ENCODE measurements around the gene LMOD2. TPM values are rescaled to one million over a fixed set of nuclear protein-coding genes. Genes with fewer than 3 reads are reported as not detected.
A peak's percentile ranks its signal among the peaks of the same experiment; 100 is the strongest.

Gene LMOD2
- total and polyA plus RNA-seq, 5 donors: 258 to 849 (median 386) TPM

DNA sequence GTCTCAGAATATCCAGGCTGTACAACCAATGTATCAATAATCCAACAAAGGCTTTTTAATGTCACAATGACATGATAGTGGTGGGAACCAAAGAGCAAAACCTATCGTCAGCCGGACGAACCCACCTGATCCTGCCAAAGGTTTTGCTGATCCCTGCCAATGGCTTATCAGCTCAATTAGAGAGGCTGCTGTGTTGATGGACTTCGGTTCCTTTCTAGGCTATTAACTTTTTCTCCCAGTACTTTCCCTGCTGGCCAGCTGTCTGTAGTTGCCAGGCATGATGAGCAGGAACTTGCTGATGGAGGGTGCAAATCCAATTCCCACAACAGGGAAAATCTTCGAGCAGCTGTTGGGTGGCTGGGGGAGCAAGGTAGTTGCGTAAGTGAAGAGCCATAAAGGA, 2.4 kb downstream of the LMOD2 start:
- peak overlapping the region; percentile 83 for H3K27ac ChIP-seq (ENCODE audit: low read length)
- WGBS: 53% methylated on average over 6 of the region's 6 CpGs

DNA sequence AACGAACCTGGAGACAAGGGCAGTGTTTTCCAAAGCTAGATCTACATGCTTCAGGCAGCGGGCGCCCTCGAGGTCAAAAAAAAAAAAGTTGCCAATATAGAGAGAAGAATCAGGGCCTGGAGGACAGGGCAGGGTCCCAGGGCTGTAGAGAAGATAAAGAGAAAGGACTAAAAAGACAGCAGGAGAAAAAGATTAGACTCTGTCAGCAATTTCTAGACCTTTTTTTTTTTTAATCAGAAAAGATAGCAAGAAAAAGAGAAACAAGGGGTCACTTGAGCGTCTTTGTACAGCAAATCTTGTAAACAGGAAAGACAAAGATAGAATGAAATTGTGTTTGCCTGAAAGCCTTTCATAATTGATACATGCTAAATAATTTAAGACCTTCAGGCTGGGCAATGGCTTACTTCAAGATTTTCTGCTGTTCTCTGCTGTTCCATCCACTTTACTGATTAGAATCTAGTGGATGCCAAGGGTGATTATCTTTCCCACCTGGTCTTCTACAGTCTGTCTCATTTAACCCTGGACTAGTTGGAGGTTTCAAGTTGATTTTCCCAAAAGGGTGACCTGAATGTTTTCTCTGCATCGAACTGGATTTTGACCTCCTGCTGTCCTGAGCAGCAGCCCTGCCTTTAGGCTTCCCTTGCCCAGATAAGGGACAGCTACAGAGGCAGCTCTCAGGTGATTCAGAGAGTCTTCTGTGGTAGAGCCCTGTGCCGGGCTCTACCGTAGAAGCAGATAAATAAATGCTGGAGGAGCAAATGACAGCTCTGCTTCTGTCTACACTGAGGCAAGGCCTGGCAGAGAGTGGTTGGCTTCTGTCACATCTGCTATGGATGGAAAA, 5.1 kb downstream of the LMOD2 start:
- 51% methylated on average over 8 of the region's 8 CpGs for WGBS
- Histone ChIP-seq H3K27me3 (ENCODE audit: control insufficient read depth, insufficient read depth) (no peaks in the 10 kb centered on the region), H3K9me3 (ENCODE audit: control insufficient read depth, low read length) (no peaks in the 10 kb centered on the region), H3K4me1 (ENCODE audit: control insufficient read depth, insufficient read depth, low read length) (peaks cover 4% of the 10 kb centered on the region), H3K4me3 (ENCODE audit: low read length) (peak overlapping the region; percentile 63), H3K27ac (ENCODE audit: low read length) (peak overlapping the region; percentile 48)
- intact Hi-C loops (cut with DNase I): no loop called here
- ATAC-seq (no peak), DNase-seq (no peak)

More for the DNA sequence above, 2.4 kb downstream of the LMOD2 start:
- peak overlapping the region; percentile 63 for H3K4me3 ChIP-seq (ENCODE audit: low read length)
- DNase-seq (no peak), ATAC-seq (peak in 1 of 2 donors; percentile 25)
- no peaks in the 10 kb centered on the region for H3K27me3 ChIP-seq (ENCODE audit: control insufficient read depth, insufficient read depth)
- H3K4me1 ChIP-seq (ENCODE audit: control insufficient read depth, insufficient read depth, low read length): no peaks in the 10 kb centered on the region
- intact Hi-C loops (cut with DNase I): no loop called here
- no peaks in the 10 kb centered on the region for H3K9me3 ChIP-seq (ENCODE audit: control insufficient read depth, low read length)

DNA sequence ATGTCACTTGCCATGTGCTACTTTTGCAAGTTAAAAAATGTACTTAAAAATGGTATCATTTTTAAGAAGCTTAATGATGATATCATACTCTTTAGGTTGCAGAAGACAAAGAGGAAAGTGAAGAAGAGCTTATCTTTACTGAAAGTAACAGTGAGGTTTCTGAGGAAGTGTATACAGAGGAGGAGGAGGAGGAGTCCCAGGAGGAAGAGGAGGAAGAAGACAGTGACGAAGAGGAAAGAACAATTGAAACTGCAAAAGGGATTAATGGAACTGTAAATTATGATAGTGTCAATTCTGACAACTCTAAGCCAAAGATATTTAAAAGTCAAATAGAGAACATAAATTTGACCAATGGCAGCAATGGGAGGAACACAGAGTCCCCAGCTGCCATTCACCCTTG, 6.1 kb downstream of the LMOD2 start:
- intact Hi-C loops (cut with DNase I): no loop called here
- ATAC-seq: no peak
- Histone ChIP-seq H3K4me1 (ENCODE audit: control insufficient read depth, insufficient read depth, low read length) (peaks cover 5% of the 10 kb centered on the region), H3K27ac (ENCODE audit: low read length) (peak overlapping the region; percentile 70), H3K27me3 (ENCODE audit: control insufficient read depth, insufficient read depth) (no peaks in the 10 kb centered on the region), H3K4me3 (ENCODE audit: low read length) (peak overlapping the region; percentile 54), H3K9me3 (ENCODE audit: control insufficient read depth, low read length) (no peaks in the 10 kb centered on the region)
- 48% methylated on average over 1 of the region's 1 CpG for WGBS
- DNase-seq: no peak

- DNase-seq: no peak
- peak overlapping the region; percentile 54 for H3K4me3 ChIP-seq (ENCODE audit: low read length)
- H3K4me1 ChIP-seq (ENCODE audit: control insufficient read depth, insufficient read depth, low read length): peaks cover 5% of the 10 kb centered on the region
- no peak for ATAC-seq
- no peaks in the 10 kb centered on the region for H3K9me3 ChIP-seq (ENCODE audit: control insufficient read depth, low read length)
- H3K27ac ChIP-seq (ENCODE audit: low read length): peak overlapping the region; percentile 70
- no peaks in the 10 kb centered on the region for H3K27me3 ChIP-seq (ENCODE audit: control insufficient read depth, insufficient read depth)
- 81% methylated on average over 15 of the region's 15 CpGs for WGBS
- intact Hi-C loops (cut with DNase I): no loop called here
Measured at GRCh38 chr7:123662293-123662692, 6.6 kb downstream of the LMOD2 start.

GRCh38 chr7:123662755-123663154, 7.1 kb downstream of the LMOD2 start:
- Histone ChIP-seq H3K4me1 (ENCODE audit: control insufficient read depth, insufficient read depth, low read length) (peaks cover 5% of the 10 kb centered on the region), H3K9me3 (ENCODE audit: control insufficient read depth, low read length) (no peaks in the 10 kb centered on the region), H3K27ac (ENCODE audit: low read length) (peak overlapping the region; percentile 70), H3K27me3 (ENCODE audit: control insufficient read depth, insufficient read depth) (no peaks in the 10 kb centered on the region), H3K4me3 (ENCODE audit: low read length) (peak overlapping the region; percentile 54)
- ATAC-seq: no peak
- WGBS: 51% methylated on average over 3 of the region's 3 CpGs
- intact Hi-C loops (cut with DNase I): no loop called here
- DNase-seq: no peak

DNA sequence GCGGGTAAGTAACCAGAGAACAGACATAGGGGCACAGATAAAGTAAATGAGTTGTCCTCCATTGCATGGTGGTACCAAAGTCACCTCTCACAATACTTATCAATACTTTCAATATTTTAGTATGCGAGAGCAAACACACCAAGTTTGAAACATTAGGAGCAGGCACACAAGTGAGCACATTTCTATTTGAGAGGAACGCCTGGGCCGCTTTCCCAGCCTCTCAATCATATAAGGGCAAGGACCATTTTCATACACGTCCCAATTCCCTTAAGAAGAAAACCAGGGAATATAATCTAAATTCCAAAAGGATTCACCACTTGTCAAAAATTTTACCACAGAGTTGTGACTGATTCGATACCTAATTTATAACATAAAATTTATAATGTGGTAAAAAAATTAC, 7.5 kb downstream of the LMOD2 start:
- H3K4me3 ChIP-seq (ENCODE audit: low read length): peak overlapping the region; percentile 54
- WGBS: 69% methylated on average over 6 of the region's 6 CpGs
- DNase-seq (no peak), ATAC-seq (no peak)
- intact Hi-C loops (cut with DNase I): no loop called here
- peaks cover 5% of the 10 kb centered on the region for H3K4me1 ChIP-seq (ENCODE audit: control insufficient read depth, insufficient read depth, low read length)
- H3K27me3 ChIP-seq (ENCODE audit: control insufficient read depth, insufficient read depth): no peaks in the 10 kb centered on the region
- no peaks in the 10 kb centered on the region for H3K9me3 ChIP-seq (ENCODE audit: control insufficient read depth, low read length)
- H3K27ac ChIP-seq (ENCODE audit: low read length): peak overlapping the region; percentile 40

GRCh38 chr7:123665157-123665556, 9.5 kb downstream of the LMOD2 start:
- H3K4me1 ChIP-seq (ENCODE audit: control insufficient read depth, insufficient read depth, low read length): peaks cover 5% of the 10 kb centered on the region
- WGBS: 67% methylated on average over 2 of the region's 2 CpGs
- H3K27ac ChIP-seq (ENCODE audit: low read length): no peak overlapping the region
- no peak for ATAC-seq
- DNase-seq: no peak
- intact Hi-C loops (cut with DNase I): no loop called here
- H3K27me3 ChIP-seq (ENCODE audit: control insufficient read depth, insufficient read depth): no peaks in the 10 kb centered on the region
- H3K4me3 ChIP-seq (ENCODE audit: low read length): peak overlapping the region; percentile 32
- no peaks in the 10 kb centered on the region for H3K9me3 ChIP-seq (ENCODE audit: control insufficient read depth, low read length)

- intact Hi-C loops (cut with DNase I): no loop called here
- peak in 1 of 2 donors; percentile 9 for ATAC-seq
- H3K4me3 ChIP-seq (ENCODE audit: low read length): no peak overlapping the region
- no peaks in the 10 kb centered on the region for H3K9me3 ChIP-seq (ENCODE audit: control insufficient read depth, low read length)
- peaks cover 5% of the 10 kb centered on the region for H3K4me1 ChIP-seq (ENCODE audit: control insufficient read depth, insufficient read depth, low read length)
- DNase-seq: peak in 1 of 3 donors; percentile 50
- WGBS: 49% methylated on average over 1 of the region's 1 CpG
- H3K27me3 ChIP-seq (ENCODE audit: control insufficient read depth, insufficient read depth): no peaks in the 10 kb centered on the region
- H3K27ac ChIP-seq (ENCODE audit: low read length): peak overlapping the region; percentile 53
Measured at GRCh38 chr7:123665896-123666295, 10.2 kb downstream of the LMOD2 start.

DNA sequence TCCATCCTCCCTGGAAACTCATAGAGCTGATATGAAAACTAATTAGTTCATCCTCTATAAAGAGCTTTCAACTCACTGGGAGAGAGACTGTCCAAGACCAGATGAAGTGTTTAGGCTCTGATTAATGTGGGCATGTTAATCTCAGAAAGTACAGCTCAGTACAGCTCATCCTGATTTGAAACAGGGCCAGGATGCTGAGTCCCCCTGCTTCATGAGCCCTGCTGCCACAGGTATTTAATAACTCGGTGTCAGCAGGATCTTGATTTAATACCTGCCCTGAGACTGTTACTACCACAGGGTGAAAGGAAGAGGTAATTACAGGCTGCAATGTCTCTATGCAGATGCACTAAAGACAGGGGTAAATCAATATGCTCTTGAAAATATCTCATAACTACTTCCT, 10.8 kb downstream of the LMOD2 start:
- intact Hi-C loops (cut with DNase I): no loop called here
- H3K9me3 ChIP-seq (ENCODE audit: control insufficient read depth, low read length): no peaks in the 10 kb centered on the region
- peaks cover 5% of the 10 kb centered on the region for H3K4me1 ChIP-seq (ENCODE audit: control insufficient read depth, insufficient read depth, low read length)
- H3K27me3 ChIP-seq (ENCODE audit: control insufficient read depth, insufficient read depth): no peaks in the 10 kb centered on the region
- no peak overlapping the region for H3K27ac ChIP-seq (ENCODE audit: low read length)
- DNase-seq (no peak), ATAC-seq (peak; percentile 5 to 25)
- 35% methylated on average over 1 of the region's 1 CpG for WGBS
- no peak overlapping the region for H3K4me3 ChIP-seq (ENCODE audit: low read length)

DNA sequence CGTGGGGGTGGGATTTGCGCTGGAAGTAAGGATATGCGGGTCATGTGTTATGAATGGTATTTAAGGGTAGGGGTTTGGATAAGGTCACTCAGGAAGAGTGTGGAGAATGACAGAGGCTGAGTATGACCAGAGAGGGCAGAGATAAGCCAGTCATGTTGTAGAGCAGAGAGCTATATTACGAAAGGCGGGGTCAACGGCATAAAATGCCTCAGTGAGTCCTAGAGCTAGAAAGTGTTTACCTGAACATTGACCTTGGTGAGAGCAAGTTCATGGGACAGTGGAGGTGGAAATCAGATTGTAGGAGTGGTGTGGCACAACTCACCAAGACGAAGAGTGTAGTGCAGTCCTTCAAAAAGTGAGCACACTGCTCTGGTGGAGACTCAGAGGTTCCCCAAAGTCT, 13.8 kb downstream of the LMOD2 start:
- H3K4me3 ChIP-seq (ENCODE audit: low read length): no peak overlapping the region
- no peaks in the 10 kb centered on the region for H3K27me3 ChIP-seq (ENCODE audit: control insufficient read depth, insufficient read depth)
- ATAC-seq: peak in 1 of 2 donors; percentile 10
- no peak for DNase-seq
- no peaks in the 10 kb centered on the region for H3K9me3 ChIP-seq (ENCODE audit: control insufficient read depth, low read length)
- H3K27ac ChIP-seq (ENCODE audit: low read length): no peak overlapping the region
- WGBS: 86% methylated on average over 7 of the region's 7 CpGs
- H3K4me1 ChIP-seq (ENCODE audit: control insufficient read depth, insufficient read depth, low read length): peaks cover 8% of the 10 kb centered on the region
- intact Hi-C loops (cut with DNase I): no loop called here

DNA sequence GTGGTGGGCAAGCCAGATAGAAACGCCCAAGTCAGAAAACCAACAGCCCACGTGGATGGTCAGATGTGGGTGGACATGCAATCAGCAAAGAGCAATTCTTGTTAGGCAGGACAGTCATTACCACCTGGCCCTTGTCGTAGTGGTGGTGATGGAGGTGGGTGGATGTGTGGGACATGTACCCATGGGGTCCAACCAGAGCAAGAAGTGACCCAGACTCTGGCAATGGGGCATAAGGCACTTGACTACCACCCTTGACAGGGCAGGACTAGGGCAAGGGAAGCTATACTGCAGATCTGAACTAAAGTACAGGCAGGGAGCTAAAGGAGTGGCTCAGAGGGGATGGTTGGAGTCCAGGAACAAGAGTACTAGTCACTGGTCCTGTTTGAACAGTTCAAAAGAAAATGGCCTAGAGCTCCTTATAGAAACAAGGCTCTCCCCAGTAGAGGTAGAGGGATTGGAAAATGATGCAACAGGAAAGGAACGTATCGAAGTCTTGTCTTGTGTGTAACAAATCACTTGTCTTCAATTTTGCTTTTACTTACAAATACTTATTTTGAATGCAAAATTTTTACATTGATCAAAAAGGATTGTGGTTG, 17.6 kb downstream of the LMOD2 start:
- Histone ChIP-seq H3K4me1 (ENCODE audit: control insufficient read depth, insufficient read depth, low read length) (peaks cover 3% of the 10 kb centered on the region), H3K27me3 (ENCODE audit: control insufficient read depth, insufficient read depth) (no peaks in the 10 kb centered on the region), H3K4me3 (ENCODE audit: low read length) (no peak overlapping the region), H3K27ac (ENCODE audit: low read length) (peak overlapping the region; percentile 63), H3K9me3 (ENCODE audit: control insufficient read depth, low read length) (no peaks in the 10 kb centered on the region)
- no peak for DNase-seq
- ATAC-seq: peak in 1 of 2 donors; percentile 16
- WGBS: 92% methylated on average over 5 of the region's 5 CpGs
- intact Hi-C loops (cut with DNase I): no loop called here

All from right cardiac atrium (tissue), 5 donors.